Progenitor cell of endocrine pancreas (in vitro differentiated cells): ENCODE measurements around the gene VKORC1. TPM values are rescaled to one million over a fixed set of nuclear protein-coding genes. Genes with fewer than 3 reads are reported as not detected.

ENCODE experiments used
- DNase-seq: peaks from one replicate; pipeline ENCODE4 v3.0.0; 2021; ENCODE audit warnings: low spot score; ENCODE audit not compliant: unreplicated experiment
- H3K27ac Mint-ChIP-seq: 2 replicates; pipeline ENCODE4 v1.8.0; 2021; ENCODE audit warnings: mild to moderate bottlenecking, moderate library complexity, mixed read lengths
- H3K27me3 Mint-ChIP-seq: 2 replicates; pipeline ENCODE4 v1.8.0; 2021; ENCODE audit warnings: mixed read lengths
- H3K36me3 Mint-ChIP-seq: 2 replicates; pipeline ENCODE4 v1.8.0; 2022; ENCODE audit warnings: mixed read lengths; ENCODE audit not compliant: insufficient read depth
- H3K4me1 Mint-ChIP-seq: 2 replicates; pipeline ENCODE4 v1.8.0; 2021; ENCODE audit warnings: low read depth, mixed read lengths
- H3K4me3 Mint-ChIP-seq: 2 replicates; pipeline ENCODE4 v1.8.0; 2021; ENCODE audit warnings: low read depth, mild to moderate bottlenecking, moderate library complexity, mixed read lengths
- H3K9me3 Mint-ChIP-seq: 2 replicates; pipeline ENCODE4 v1.8.0; 2021; ENCODE audit warnings: low read depth, mixed read lengths
- total RNA-seq: library from RNA; stranded (reverse); gene quantifications from 2 replicates; pipeline ENCODE4 v1.2.1, GENCODE V29; 2021
- TF ChIP-seq, protein P1 (sequence below): fragments of 200-600 bp; sonication (generic); IDR thresholded peaks from one replicate; pipeline ENCODE4 v1.5.0; 2021; ENCODE audit warnings: antibody characterized with exemption, mild to moderate bottlenecking; ENCODE audit not compliant: unreplicated experiment

The VKORC1 gene
- total RNA-seq, 1 donor from 2014 or later, result 51.0 TPM

DNA sequence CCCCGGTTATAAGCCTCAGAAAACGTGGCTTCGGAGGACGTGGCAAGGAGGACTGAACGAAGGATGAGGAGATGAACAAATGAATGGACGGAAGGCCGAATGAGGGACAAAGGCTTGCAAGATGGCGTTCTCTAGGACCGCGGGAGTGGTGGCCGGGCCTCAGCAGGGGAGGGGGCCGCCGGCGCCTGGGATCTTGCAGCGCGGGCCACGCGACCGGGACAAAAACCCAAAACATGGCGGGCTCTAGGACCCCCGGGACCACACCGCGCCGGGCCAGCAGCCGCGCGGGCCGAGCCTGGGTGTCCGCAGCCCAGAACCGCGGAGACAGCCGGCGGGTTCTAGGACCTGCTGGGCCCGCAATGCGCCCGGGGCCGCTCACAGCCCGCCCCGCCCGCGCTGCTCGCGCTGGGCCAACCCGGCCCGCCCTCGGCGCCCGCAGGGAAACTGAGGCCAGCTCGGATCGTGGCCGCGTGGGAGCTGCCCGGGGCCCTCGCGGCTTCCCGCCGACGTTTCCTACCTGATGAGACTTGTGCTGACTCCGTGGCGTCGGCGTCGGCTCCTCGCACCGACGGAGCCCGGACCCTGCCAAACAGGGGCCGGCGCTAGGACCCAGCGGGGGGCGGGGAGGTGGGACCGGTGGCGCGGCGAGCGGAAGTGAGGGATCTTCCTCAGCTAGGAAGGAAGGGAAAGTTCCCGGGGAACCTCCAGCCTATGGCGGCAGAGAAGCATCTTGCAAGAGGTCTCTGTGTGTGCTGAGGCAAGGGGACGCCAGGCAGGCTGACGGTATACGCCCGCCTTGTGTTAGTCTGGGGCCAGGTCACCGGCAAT, 21.2 kb downstream of the VKORC1 start:
- Mint-ChIP-seq H3K9me3 (no peaks in the 10 kb centered on the region), H3K36me3 (peaks cover 2% of the 10 kb centered on the region), H3K27ac (peak overlapping the region; percentile 99), H3K27me3 (no peaks in the 10 kb centered on the region), H3K4me1 (peaks cover 19% of the 10 kb centered on the region), H3K4me3 (peak overlapping the region; percentile 99)
- TF ChIP-seq, protein P1, sequence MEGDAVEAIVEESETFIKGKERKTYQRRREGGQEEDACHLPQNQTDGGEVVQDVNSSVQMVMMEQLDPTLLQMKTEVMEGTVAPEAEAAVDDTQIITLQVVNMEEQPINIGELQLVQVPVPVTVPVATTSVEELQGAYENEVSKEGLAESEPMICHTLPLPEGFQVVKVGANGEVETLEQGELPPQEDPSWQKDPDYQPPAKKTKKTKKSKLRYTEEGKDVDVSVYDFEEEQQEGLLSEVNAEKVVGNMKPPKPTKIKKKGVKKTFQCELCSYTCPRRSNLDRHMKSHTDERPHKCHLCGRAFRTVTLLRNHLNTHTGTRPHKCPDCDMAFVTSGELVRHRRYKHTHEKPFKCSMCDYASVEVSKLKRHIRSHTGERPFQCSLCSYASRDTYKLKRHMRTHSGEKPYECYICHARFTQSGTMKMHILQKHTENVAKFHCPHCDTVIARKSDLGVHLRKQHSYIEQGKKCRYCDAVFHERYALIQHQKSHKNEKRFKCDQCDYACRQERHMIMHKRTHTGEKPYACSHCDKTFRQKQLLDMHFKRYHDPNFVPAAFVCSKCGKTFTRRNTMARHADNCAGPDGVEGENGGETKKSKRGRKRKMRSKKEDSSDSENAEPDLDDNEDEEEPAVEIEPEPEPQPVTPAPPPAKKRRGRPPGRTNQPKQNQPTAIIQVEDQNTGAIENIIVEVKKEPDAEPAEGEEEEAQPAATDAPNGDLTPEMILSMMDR, result no peak
- DNase-seq, result peak; percentile 72

GRCh38 chr16:31072540-31073141, 22.0 kb downstream of the VKORC1 start:
- Mint-ChIP-seq H3K4me1 (peaks cover 19% of the 10 kb centered on the region), H3K27me3 (no peaks in the 10 kb centered on the region), H3K27ac (peak overlapping the region; percentile 99), H3K9me3 (no peaks in the 10 kb centered on the region), H3K4me3 (peak overlapping the region; percentile 99), H3K36me3 (peaks cover under 1% of the 10 kb centered on the region)
- TF ChIP-seq, protein P1, result no peak
- no peak for DNase-seq

GRCh38 chr16:31071861-31072260, 22.7 kb downstream of the VKORC1 start:
- Mint-ChIP-seq H3K4me1 (peaks cover 19% of the 10 kb centered on the region), H3K27ac (peak overlapping the region; percentile 99), H3K27me3 (no peaks in the 10 kb centered on the region), H3K4me3 (peak overlapping the region; percentile 99), H3K36me3 (no peaks in the 10 kb centered on the region), H3K9me3 (no peaks in the 10 kb centered on the region)
- TF ChIP-seq, protein P1, result no peak
- no peak for DNase-seq

DNA sequence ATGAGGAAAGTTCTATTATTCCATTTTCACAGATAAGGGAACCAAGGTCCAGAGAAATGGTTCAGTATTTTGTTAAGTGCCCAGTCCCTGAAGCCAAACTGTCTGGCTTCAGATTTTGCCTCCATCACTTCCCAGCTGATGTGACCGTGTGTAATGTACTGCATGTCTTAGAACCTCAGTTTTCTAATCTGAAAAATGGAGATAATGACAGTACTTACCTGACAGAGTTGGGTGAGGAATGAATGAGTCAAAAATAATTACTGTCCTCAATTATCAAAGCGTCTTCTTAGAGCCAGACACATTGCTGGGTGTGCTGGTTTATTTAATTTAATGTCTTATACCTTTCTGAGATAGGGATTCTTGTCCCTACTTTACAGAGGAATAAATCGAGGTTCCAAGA, 27.3 kb downstream of the VKORC1 start:
- peaks cover 7% of the 10 kb centered on the region for H3K36me3 Mint-ChIP-seq
- peaks cover 9% of the 10 kb centered on the region for H3K4me1 Mint-ChIP-seq
- H3K4me3 Mint-ChIP-seq, result no peak overlapping the region
- H3K9me3 Mint-ChIP-seq, result no peaks in the 10 kb centered on the region
- TF ChIP-seq, protein P1, result no peak
- no peaks in the 10 kb centered on the region for H3K27me3 Mint-ChIP-seq
- H3K27ac Mint-ChIP-seq, result no peak overlapping the region
- DNase-seq, result no peak

- Mint-ChIP-seq H3K9me3 (no peaks in the 10 kb centered on the region), H3K4me3 (no peak overlapping the region), H3K36me3 (peaks cover 8% of the 10 kb centered on the region), H3K27me3 (no peaks in the 10 kb centered on the region), H3K4me1 (no peaks in the 10 kb centered on the region), H3K27ac (peak overlapping the region; percentile 52)
- no peak for DNase-seq
- TF ChIP-seq, protein P1, result no peak
These were observed 29.6 kb downstream of the VKORC1 start for GRCh38 chr16:31064882-31065461.
